Measurements from ENCODE around the gene MGAT3. TPM values are rescaled to one million over a fixed set of nuclear protein-coding genes. Genes with fewer than 3 reads are reported as not detected.

Gene MGAT3
- total RNA-seq, 2 donors from 2014 or later: 0.25 to 0.96 TPM

DNA sequence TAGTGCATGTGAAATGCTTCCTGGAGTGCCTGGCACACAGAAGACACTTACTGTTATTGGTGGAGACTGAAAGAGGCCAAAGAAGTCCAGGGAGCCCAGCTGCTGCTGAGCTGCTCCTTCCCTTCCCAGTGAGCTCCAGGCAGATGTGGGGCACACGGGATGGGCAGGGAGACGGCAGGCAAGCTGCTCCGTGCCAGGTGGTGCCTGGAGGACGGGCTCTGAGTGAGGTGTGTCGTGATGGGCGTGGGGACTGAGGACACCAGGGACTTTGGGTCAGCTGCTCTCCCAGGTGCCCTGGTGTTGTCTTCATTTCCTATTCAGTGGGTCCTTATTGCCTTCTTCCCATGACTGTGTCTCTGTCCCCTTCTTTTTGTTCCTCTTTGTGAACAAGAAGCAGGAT is 37.7 kb upstream of the MGAT3 start:
- no peak overlapping the region for H3K4me3 Mint-ChIP-seq
- DNase-seq (no peak), ATAC-seq (no peak)
- peaks cover 14% of the 10 kb centered on the region for H3K36me3 Mint-ChIP-seq (ENCODE audit: low read depth)
- H3K4me1 Mint-ChIP-seq: peaks cover 4% of the 10 kb centered on the region
- H3K27ac Mint-ChIP-seq: peak overlapping the region; percentile 21
- H3K27me3 Mint-ChIP-seq: no peaks in the 10 kb centered on the region
- H3K9me3 ChIP-seq (ENCODE audit: control insufficient read depth, low read length, poor library complexity, severe bottlenecking): no peaks in the 10 kb centered on the region

DNA sequence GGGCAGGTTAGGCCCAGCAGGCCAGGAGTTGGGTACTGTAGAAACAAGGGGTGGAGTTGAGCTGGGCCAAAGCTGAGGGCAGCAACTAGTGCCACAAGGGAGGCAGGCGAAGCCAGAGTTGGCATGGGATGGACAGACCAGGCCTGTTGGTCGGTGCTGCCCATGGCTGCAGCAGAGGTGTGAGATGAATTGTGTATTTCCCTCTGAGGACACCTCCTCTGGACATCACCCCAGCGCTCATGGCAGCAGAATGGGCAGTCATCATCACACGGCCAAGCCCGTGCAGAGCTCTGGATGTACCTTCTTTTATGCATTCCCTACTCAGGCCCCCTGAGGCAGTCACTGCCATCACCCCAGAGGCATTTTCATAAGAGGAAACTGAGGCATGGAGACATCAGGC is 36.9 kb upstream of the MGAT3 start:
- ATAC-seq (no peak), DNase-seq (no peak)
- H3K36me3 Mint-ChIP-seq (ENCODE audit: low read depth): peaks cover 15% of the 10 kb centered on the region
- H3K4me3 Mint-ChIP-seq: no peak overlapping the region
- H3K27me3 Mint-ChIP-seq: no peaks in the 10 kb centered on the region
- H3K9me3 ChIP-seq (ENCODE audit: control insufficient read depth, low read length, poor library complexity, severe bottlenecking): no peaks in the 10 kb centered on the region
- H3K4me1 Mint-ChIP-seq: peaks cover 2% of the 10 kb centered on the region
- H3K27ac Mint-ChIP-seq: peak overlapping the region; percentile 21

DNA sequence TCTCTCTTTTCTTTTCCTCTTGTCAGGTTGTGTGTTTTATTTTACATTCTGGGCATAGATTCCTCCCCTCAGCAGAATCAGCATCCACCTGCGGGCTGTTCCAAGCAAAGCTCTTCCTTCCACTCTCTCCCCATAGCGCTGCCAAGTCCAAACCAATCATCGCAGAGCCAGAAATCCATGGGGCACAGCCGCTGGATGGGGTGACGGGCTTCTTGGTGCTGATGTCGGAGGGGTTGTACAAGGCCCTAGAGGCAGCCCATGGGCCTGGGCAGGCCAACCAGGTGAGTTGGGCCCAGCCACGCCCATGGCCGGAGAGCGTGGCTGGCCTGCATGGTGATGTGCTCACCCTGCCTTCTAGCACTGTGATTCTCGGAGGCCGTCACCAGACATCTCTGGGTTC is 35.1 kb upstream of the MGAT3 start:
- Mint-ChIP-seq H3K36me3 (ENCODE audit: low read depth) (peaks cover 15% of the 10 kb centered on the region), H3K4me3 (no peak overlapping the region), H3K4me1 (peaks cover 2% of the 10 kb centered on the region), H3K27me3 (no peaks in the 10 kb centered on the region), H3K27ac (no peak overlapping the region)
- H3K9me3 ChIP-seq (ENCODE audit: control insufficient read depth, low read length, poor library complexity, severe bottlenecking): no peaks in the 10 kb centered on the region
- DNase-seq: no peak
- no peak for ATAC-seq

DNA sequence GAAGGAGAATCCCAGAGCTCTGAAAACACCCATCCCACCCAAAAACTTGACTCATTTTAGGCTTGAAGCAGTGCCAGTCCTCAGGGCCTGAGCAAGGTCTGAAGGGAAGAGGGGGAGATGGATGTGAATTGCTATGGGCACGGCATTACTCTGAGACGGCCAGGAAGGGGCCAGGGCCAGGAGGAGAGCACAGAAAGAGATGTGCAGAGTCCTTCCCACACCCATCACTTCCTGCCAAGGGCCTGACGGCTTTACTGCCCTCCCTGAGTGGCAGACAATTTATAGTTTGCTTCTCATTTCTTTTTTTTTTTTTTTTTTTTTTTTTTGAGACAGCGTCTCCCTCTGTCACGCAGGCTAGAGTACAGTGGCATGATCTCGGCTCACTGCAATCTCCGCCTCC is 34.7 kb upstream of the MGAT3 start:
- H3K36me3 Mint-ChIP-seq (ENCODE audit: low read depth): peaks cover 15% of the 10 kb centered on the region
- no peaks in the 10 kb centered on the region for H3K9me3 ChIP-seq (ENCODE audit: control insufficient read depth, low read length, poor library complexity, severe bottlenecking)
- H3K27me3 Mint-ChIP-seq: no peaks in the 10 kb centered on the region
- no peak for DNase-seq
- no peak for ATAC-seq
- H3K4me1 Mint-ChIP-seq: peaks cover 2% of the 10 kb centered on the region
- H3K27ac Mint-ChIP-seq: no peak overlapping the region
- no peak overlapping the region for H3K4me3 Mint-ChIP-seq

DNA sequence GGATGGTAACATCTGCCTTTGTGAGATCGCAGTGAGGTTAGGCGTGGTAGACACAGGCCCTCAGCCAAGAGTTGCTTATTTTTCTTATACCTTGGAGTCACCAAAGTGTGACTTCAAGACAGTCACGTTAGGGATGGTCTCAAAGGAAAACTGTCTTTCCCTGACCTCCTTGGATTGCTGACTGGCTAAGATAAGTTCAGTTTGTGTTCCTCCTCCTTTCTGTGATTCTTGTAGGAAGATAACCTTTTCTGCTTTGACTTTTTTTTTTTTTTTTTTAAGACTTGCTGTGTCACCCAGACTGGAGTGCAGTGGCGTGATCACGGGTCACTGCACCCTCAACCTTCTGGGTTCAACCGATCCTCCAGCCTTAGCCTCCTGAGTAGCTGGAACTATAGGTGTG is 34.1 kb upstream of the MGAT3 start:
- H3K4me1 Mint-ChIP-seq: peaks cover 2% of the 10 kb centered on the region

DNA sequence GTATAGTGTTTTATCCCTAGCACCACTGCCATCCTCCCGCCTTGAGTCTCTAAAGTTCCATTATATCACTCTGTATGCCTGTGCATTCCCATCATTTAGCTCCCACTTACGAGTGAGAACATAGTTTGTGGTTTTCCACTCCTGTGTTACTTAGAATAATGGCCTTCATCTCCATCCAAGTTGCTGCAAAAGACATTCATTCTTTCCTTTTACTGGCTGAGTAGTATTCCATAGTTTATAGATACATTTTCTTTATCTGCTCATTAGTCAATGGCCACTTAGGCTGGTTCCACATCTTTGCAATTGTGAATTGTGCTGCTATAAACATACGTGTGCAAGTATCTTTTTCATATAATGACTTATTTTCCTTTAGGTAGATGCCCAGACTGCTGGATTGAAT is 32.8 kb upstream of the MGAT3 start:
- Mint-ChIP-seq H3K27ac (no peak overlapping the region), H3K36me3 (ENCODE audit: low read depth) (peaks cover 9% of the 10 kb centered on the region), H3K4me1 (peaks cover 2% of the 10 kb centered on the region), H3K27me3 (no peaks in the 10 kb centered on the region), H3K4me3 (no peak overlapping the region)
- H3K9me3 ChIP-seq (ENCODE audit: control insufficient read depth, low read length, poor library complexity, severe bottlenecking): no peaks in the 10 kb centered on the region
- ATAC-seq (no peak), DNase-seq (no peak)

More for the DNA sequence above, 34.1 kb upstream of the MGAT3 start:
- DNase-seq (no peak), ATAC-seq (no peak)
- no peaks in the 10 kb centered on the region for H3K27me3 Mint-ChIP-seq
- no peak overlapping the region for H3K27ac Mint-ChIP-seq
- H3K36me3 Mint-ChIP-seq (ENCODE audit: low read depth): peaks cover 15% of the 10 kb centered on the region
- H3K9me3 ChIP-seq (ENCODE audit: control insufficient read depth, low read length, poor library complexity, severe bottlenecking): no peaks in the 10 kb centered on the region
- no peak overlapping the region for H3K4me3 Mint-ChIP-seq

DNA sequence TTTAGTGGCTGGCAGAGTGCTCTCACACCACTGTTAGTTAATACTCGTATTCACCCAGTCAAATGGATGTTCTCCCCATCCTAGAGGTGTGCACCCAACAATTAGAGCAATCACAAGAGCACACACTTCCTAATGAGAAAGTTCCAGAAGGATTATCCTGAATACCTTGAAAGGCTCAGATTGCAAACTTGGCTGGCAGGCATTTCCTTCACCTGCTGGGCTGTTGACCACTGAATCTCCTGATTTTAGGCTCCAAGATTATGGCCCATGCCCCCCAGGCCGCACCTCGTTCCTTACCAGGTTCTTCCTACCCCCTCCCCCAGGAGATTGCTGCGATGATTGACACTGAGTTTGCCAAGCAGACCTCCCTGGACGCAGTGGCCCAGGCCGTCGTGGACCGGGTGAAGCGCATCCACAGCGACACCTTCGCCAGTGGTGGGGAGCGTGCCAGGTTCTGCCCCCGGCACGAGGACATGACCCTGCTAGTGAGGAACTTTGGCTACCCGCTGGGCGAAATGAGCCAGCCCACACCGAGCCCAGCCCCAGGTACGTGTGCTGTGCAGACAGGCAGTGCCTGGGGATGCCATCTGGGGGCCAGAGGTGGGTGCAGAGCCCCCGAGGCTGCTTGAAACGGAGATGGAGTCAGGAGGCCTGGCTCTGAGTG is 30.3 kb upstream of the MGAT3 start:
- Mint-ChIP-seq H3K36me3 (ENCODE audit: low read depth) (peaks cover 7% of the 10 kb centered on the region), H3K27me3 (no peaks in the 10 kb centered on the region), H3K4me3 (no peak overlapping the region), H3K27ac (no peak overlapping the region), H3K4me1 (no peaks in the 10 kb centered on the region)
- H3K9me3 ChIP-seq (ENCODE audit: control insufficient read depth, low read length, poor library complexity, severe bottlenecking): no peaks in the 10 kb centered on the region
- ATAC-seq (no peak), DNase-seq (no peak)

DNA sequence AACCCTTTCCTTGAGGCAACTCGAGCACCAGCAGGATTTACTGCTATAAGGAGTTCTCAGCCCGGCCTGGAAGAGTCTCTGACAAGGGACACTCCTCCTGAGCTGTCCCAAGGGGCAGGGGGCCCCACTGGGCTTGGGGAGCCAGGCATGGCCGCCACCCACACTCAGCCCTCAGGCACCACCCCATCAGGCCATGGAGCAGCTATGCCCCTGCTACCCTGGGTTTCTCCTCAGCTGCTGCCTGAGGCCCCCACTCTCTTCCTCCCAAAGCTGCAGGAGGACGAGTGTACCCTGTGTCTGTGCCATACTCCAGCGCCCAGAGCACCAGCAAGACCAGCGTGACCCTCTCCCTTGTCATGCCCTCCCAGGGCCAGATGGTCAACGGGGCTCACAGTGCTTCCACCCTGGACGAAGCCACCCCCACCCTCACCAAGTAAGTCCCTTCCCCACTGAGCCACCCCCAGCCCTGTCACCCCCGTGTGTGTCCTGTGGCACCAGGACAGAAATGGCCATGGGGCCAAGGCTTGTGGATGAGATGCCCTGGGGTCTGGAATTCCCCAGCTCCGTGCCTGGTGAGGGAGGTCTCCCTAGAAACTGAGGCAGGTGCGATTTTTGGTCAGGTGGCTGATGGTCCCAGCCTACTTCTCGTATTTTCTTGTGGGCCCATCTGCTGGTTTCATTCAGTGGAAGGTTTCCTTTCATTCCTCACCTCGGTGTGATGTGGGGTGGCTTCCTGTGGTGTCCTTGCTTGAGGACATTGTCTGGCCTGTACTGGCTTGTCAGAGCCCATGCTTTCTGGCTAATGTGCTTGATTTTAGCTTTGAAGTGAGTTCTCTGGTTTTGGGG is 28.8 kb upstream of the MGAT3 start:
- no peaks in the 10 kb centered on the region for H3K9me3 ChIP-seq (ENCODE audit: control insufficient read depth, low read length, poor library complexity, severe bottlenecking)
- Mint-ChIP-seq H3K27ac (no peak overlapping the region), H3K36me3 (ENCODE audit: low read depth) (peaks cover 3% of the 10 kb centered on the region), H3K4me3 (no peak overlapping the region), H3K4me1 (no peaks in the 10 kb centered on the region), H3K27me3 (no peaks in the 10 kb centered on the region)
- ATAC-seq (no peak), DNase-seq (no peak)

DNA sequence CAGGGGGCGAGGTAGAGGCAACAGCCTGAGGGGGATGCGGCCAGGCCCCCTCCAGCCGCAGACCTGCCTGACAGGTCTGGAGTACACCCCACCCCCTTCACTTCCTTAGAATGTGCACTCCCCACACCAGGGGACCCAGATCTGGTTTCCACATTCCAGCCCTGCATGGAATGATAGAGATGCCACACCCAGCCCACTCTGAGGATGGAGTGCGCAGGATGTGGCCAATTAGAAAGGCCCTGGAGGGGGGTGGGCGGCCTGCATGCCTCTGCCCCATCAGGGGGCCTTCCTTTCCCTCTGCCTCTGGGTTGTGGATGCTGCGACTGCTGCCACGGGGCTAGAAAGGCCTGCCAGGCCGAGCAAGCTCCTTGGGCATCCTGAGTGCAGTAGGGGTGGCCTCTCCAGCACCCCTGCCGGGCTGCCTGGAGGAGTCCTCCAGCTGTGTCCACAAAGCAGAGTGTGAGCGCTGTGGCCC is 28.2 kb upstream of the MGAT3 start:
- DNase-seq: no peak
- no peaks in the 10 kb centered on the region for H3K27me3 Mint-ChIP-seq
- H3K4me1 Mint-ChIP-seq: no peaks in the 10 kb centered on the region
- peaks cover 3% of the 10 kb centered on the region for H3K36me3 Mint-ChIP-seq (ENCODE audit: low read depth)
- no peaks in the 10 kb centered on the region for H3K9me3 ChIP-seq (ENCODE audit: control insufficient read depth, low read length, poor library complexity, severe bottlenecking)
- H3K4me3 Mint-ChIP-seq: no peak overlapping the region
- H3K27ac Mint-ChIP-seq: no peak overlapping the region
- no peak for ATAC-seq

DNA sequence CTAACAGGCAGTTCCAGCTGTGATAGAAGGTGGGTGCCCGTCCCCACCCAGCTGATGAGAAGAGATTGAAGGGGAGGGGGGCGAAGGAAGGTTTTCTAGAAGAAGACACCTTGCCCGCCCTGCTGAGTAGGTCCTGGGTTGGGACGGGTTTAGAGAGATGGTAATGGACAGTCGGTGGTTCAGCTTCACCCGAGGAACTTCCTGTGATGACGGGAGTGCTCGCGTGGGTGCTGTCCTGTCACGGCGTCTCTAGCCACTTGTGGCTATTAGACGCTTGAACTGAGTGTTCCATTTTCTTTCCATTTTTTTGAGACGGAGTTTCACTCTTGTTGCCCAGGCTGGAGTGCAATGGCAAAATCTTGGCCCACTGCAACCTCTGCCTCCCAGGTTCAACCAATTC is 27.6 kb upstream of the MGAT3 start:
- ATAC-seq (no peak), DNase-seq (no peak)
- no peaks in the 10 kb centered on the region for H3K27me3 Mint-ChIP-seq
- no peaks in the 10 kb centered on the region for H3K9me3 ChIP-seq (ENCODE audit: control insufficient read depth, low read length, poor library complexity, severe bottlenecking)
- no peaks in the 10 kb centered on the region for H3K36me3 Mint-ChIP-seq (ENCODE audit: low read depth)
- H3K4me1 Mint-ChIP-seq: no peaks in the 10 kb centered on the region
- no peak overlapping the region for H3K4me3 Mint-ChIP-seq
- H3K27ac Mint-ChIP-seq: no peak overlapping the region

DNA sequence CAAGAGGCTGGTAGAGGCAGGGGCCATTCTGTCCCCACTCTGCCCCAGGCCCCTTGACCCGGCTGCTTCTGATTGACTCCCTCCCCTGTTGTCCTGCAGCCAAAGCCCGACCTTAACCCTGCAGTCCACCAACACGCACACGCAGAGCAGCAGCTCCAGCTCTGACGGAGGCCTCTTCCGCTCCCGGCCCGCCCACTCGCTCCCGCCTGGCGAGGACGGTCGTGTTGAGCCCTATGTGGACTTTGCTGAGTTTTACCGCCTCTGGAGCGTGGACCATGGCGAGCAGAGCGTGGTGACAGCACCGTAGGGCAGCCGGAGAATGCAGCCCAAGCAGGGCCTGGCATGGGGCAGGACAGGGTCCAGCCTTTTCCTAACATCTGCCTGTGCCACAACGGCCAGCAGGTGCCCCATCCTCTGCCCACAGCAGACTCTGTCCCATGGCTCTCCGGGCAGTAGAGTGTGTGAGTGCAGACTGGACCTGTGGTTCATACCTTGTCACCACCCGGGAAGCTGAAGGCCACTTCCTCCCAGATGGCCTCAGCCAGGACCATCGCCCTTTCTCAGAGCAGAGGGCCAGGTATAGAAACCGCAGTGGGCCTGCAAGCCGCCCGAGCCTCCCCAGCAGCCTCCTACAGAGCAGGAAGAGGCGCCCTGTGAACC is 26.8 kb upstream of the MGAT3 start:
- no peak overlapping the region for H3K27ac Mint-ChIP-seq
- no peak for DNase-seq
- ATAC-seq: no peak
- H3K4me1 Mint-ChIP-seq: no peaks in the 10 kb centered on the region
- no peak overlapping the region for H3K4me3 Mint-ChIP-seq
- H3K9me3 ChIP-seq (ENCODE audit: control insufficient read depth, low read length, poor library complexity, severe bottlenecking): no peaks in the 10 kb centered on the region
- H3K36me3 Mint-ChIP-seq (ENCODE audit: low read depth): no peaks in the 10 kb centered on the region
- H3K27me3 Mint-ChIP-seq: no peaks in the 10 kb centered on the region

DNA sequence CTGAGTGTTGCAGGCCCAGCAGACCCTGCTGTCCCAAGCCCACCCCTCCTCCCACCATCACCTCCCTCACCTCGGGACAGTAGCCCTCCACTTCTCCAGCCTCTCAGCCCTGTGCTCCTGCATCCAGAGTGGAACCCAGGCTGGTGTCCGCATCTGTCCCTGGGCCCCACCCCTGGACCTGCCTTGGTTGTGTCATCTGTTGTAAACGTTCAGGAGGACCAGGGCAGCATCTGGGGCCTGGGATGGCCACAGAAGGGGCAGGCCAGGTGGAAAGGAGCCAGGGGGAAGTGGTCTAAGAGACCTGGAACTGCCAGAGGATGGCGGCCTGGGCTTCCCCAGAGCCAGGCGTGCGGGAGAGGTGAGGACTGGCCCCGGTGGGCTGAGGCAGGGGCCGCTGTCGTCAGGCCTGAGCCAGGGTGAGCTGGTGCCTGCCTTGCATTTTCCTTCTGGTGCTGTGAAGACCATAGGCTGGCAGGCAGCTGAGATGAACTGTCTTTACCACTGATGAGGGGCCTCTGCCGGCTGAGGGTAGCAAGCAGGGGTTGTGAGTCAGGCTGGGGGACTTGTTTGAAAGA is 26.1 kb upstream of the MGAT3 start:
- no peaks in the 10 kb centered on the region for H3K4me1 Mint-ChIP-seq
- no peaks in the 10 kb centered on the region for H3K9me3 ChIP-seq (ENCODE audit: control insufficient read depth, low read length, poor library complexity, severe bottlenecking)
- H3K27ac Mint-ChIP-seq: no peak overlapping the region
- no peak overlapping the region for H3K4me3 Mint-ChIP-seq
- no peak for DNase-seq
- ATAC-seq: no peak
- H3K36me3 Mint-ChIP-seq (ENCODE audit: low read depth): no peaks in the 10 kb centered on the region
- H3K27me3 Mint-ChIP-seq: no peaks in the 10 kb centered on the region

DNA sequence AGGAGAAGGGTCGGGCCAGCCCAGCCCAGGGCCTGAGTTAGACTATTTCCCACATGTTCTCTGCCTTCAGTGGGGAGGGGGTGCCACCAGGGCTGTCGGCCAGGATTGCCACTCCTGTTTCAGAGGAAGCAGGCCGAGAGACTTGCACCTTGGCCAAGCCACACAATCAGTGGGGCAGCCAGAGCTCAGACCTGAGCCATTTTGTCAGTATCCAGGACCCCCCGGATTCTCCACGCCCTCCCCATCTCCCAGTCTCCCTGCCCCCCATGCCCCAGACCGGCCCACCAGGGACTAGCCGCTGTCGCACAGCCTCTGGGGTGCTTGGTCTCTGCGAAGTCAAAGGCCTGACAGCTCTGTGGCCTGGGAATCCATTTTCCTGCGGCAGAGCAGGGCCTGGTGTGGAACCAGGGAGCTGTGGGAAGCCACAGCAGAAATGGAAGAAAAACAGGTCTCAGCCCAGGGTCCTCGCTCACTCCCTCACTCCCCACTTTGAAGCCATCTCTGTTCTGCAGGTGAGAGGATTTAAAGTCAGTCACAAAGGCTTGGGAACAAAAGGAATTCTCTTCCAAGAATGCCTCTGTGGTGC is 25.5 kb upstream of the MGAT3 start:
- Mint-ChIP-seq H3K27me3 (no peaks in the 10 kb centered on the region), H3K4me1 (no peaks in the 10 kb centered on the region), H3K4me3 (no peak overlapping the region), H3K36me3 (ENCODE audit: low read depth) (no peaks in the 10 kb centered on the region), H3K27ac (no peak overlapping the region)
- no peak for ATAC-seq
- no peaks in the 10 kb centered on the region for H3K9me3 ChIP-seq (ENCODE audit: control insufficient read depth, low read length, poor library complexity, severe bottlenecking)
- DNase-seq: no peak
